Measurements from ENCODE around the gene CLEC11A. TPM values are rescaled to one million over a fixed set of nuclear protein-coding genes. Genes with fewer than 3 reads are reported as not detected.

The CLEC11A gene
- total RNA-seq, 1 experiment from 2014 or later, result not detected

DNA sequence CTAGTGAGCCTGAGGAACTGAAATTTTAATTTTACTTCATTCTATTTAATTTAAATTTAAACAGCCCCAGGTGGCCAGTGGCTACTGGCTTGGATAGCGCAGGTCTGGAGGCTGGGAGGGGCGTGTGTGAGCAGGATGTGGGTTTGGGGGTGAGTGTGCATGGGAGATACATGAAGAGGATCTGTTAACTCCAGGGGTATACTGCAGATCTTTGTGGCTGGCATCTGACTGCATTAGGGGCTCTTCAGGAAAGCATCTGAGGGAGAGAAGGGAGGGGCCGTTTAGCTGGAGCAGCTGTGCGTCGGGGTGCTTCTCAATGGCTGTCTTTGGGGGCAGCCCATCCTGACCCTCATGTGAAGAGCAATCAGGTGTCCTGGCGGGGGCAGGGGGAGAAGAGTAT, 10.3 kb upstream of the CLEC11A start:
- Histone ChIP-seq H3K27me3 (ENCODE audit: control insufficient read depth, insufficient read depth, low read length) (peaks cover 2% of the 10 kb centered on the region; the same call in 1 of the 2 replicates), H3K27ac (ENCODE audit: low read length) (no peak overlapping the region), H3K4me1 (ENCODE audit: control insufficient read depth, insufficient read depth, low read length) (no peaks in the 10 kb centered on the region), H3K9me3 (ENCODE audit: control insufficient read depth, insufficient read depth, low read depth, low read length) (no peaks in the 10 kb centered on the region), H3K4me3 (ENCODE audit: low read depth in 2 of 2, low read length in 2 of 2) (no peak overlapping the region), H3K36me3 (ENCODE audit: control insufficient read depth, insufficient read depth, low read length) (no peaks in the 10 kb centered on the region)
- TF ChIP-seq, protein P1, sequence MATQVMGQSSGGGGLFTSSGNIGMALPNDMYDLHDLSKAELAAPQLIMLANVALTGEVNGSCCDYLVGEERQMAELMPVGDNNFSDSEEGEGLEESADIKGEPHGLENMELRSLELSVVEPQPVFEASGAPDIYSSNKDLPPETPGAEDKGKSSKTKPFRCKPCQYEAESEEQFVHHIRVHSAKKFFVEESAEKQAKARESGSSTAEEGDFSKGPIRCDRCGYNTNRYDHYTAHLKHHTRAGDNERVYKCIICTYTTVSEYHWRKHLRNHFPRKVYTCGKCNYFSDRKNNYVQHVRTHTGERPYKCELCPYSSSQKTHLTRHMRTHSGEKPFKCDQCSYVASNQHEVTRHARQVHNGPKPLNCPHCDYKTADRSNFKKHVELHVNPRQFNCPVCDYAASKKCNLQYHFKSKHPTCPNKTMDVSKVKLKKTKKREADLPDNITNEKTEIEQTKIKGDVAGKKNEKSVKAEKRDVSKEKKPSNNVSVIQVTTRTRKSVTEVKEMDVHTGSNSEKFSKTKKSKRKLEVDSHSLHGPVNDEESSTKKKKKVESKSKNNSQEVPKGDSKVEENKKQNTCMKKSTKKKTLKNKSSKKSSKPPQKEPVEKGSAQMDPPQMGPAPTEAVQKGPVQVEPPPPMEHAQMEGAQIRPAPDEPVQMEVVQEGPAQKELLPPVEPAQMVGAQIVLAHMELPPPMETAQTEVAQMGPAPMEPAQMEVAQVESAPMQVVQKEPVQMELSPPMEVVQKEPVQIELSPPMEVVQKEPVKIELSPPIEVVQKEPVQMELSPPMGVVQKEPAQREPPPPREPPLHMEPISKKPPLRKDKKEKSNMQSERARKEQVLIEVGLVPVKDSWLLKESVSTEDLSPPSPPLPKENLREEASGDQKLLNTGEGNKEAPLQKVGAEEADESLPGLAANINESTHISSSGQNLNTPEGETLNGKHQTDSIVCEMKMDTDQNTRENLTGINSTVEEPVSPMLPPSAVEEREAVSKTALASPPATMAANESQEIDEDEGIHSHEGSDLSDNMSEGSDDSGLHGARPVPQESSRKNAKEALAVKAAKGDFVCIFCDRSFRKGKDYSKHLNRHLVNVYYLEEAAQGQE (IDR thresholded peaks at IDR 0.05; ENCODE audit: insufficient read depth in 1 of 2, low read depth in 2 of 2, low read length in 1 of 2), result no peak
- TF ChIP-seq SIN3A (IDR thresholded peaks at IDR 0.05; ENCODE audit: borderline replicate concordance, insufficient read depth, low read depth, low read length), result no peak
- no peak for TF ChIP-seq TCF7L2 (IDR thresholded peaks at IDR 0.05; ENCODE audit: low read depth, low read length)
- TF ChIP-seq POLR2AphosphoS5 (IDR thresholded peaks at IDR 0.05; ENCODE audit: low read depth, low read length), result no peak
- TF ChIP-seq, protein P2, sequence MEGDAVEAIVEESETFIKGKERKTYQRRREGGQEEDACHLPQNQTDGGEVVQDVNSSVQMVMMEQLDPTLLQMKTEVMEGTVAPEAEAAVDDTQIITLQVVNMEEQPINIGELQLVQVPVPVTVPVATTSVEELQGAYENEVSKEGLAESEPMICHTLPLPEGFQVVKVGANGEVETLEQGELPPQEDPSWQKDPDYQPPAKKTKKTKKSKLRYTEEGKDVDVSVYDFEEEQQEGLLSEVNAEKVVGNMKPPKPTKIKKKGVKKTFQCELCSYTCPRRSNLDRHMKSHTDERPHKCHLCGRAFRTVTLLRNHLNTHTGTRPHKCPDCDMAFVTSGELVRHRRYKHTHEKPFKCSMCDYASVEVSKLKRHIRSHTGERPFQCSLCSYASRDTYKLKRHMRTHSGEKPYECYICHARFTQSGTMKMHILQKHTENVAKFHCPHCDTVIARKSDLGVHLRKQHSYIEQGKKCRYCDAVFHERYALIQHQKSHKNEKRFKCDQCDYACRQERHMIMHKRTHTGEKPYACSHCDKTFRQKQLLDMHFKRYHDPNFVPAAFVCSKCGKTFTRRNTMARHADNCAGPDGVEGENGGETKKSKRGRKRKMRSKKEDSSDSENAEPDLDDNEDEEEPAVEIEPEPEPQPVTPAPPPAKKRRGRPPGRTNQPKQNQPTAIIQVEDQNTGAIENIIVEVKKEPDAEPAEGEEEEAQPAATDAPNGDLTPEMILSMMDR (IDR thresholded peaks at IDR 0.05), result no peak
- ChIA-PET POLR2A (no interaction called here), CTCF (no interaction called here)
- no TSS peak for BruUV-seq (replicated peaks)
- DNase-seq (ENCODE audit: low read depth, low spot score) (no peak), ATAC-seq (no peak)
- intact Hi-C loops (cut with micrococcal nuclease; ENCODE audit: unreplicated experiment), result no loop called here
- in situ Hi-C loops (cut with HindIII; ENCODE audit: low pct_unique_long_range_greater_than_20kb, low sequenced_read_pairs), result no loop called here

DNA sequence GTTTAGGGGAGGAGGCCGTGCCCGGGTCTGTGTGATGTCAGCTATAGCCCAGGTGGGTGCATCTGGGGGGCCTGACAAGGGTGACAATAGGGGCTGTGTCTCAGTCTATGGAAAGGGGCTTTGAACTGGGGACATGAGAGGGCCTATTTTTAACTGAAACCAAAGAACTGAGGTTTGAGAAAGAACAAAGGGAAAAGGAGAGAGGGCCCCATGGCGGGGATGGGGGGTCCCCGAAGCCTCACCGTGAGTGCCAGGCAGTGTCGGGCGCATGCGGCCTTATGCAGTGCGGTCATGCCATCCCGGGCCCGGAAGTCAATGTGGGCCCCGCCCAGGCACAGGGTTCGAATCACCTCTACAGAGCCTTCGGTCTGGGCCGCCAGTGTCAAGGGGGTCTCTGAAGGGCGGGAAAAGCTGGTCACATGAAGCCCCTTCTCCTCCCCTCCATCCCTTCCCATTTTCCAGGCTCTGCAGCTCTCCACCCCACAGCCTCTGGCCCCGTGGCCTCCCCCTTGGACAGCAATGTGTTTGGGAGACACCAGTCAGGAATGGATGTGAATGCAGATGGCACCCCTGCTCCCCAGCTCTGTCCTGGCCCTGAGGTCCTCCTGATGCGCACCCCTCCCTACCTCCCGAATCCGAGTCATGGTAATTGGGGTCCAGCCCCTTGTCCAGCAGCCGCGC, 9.5 kb upstream of the CLEC11A start:
- Histone ChIP-seq H3K27ac (ENCODE audit: low read length) (no peak overlapping the region), H3K36me3 (ENCODE audit: control insufficient read depth, insufficient read depth, low read length) (no peaks in the 10 kb centered on the region), H3K27me3 (ENCODE audit: control insufficient read depth, insufficient read depth, low read length) (peaks cover 2% of the 10 kb centered on the region; the same call in 1 of the 2 replicates), H3K4me1 (ENCODE audit: control insufficient read depth, insufficient read depth, low read length) (no peaks in the 10 kb centered on the region), H3K9me3 (ENCODE audit: control insufficient read depth, insufficient read depth, low read depth, low read length) (no peaks in the 10 kb centered on the region), H3K4me3 (ENCODE audit: low read depth in 2 of 2, low read length in 2 of 2) (no peak overlapping the region)
- POLR2A ChIA-PET, result no interaction called here
- TF ChIP-seq POLR2AphosphoS5 (IDR thresholded peaks at IDR 0.05; ENCODE audit: low read depth, low read length) (no peak), SIN3A (IDR thresholded peaks at IDR 0.05; ENCODE audit: borderline replicate concordance, insufficient read depth, low read depth, low read length) (no peak), TCF7L2 (IDR thresholded peaks at IDR 0.05; ENCODE audit: low read depth, low read length) (no peak)
- TF ChIP-seq, protein P1 (IDR thresholded peaks at IDR 0.05; ENCODE audit: insufficient read depth in 1 of 2, low read depth in 2 of 2, low read length in 1 of 2), result no peak
- TF ChIP-seq, protein P2 (IDR thresholded peaks at IDR 0.05), result no peak
- no peak for DNase-seq (ENCODE audit: low read depth, low spot score)
- in situ Hi-C loops (cut with HindIII; ENCODE audit: low pct_unique_long_range_greater_than_20kb, low sequenced_read_pairs), result no loop called here
- ATAC-seq, result no peak
- CTCF ChIA-PET, result interaction anchor here (0.5 kb wide), 1 partner anchor 360 kb away, joined by 5 read pairs; no protein-coding TSS in a partner anchor
- BruUV-seq (replicated peaks), result no TSS peak
- intact Hi-C loops (cut with micrococcal nuclease; ENCODE audit: unreplicated experiment), result no loop called here

Measured in Panc1 (cell line).